ENCODE data around the gene TANGO2.

TANGO2 gene

DNA sequence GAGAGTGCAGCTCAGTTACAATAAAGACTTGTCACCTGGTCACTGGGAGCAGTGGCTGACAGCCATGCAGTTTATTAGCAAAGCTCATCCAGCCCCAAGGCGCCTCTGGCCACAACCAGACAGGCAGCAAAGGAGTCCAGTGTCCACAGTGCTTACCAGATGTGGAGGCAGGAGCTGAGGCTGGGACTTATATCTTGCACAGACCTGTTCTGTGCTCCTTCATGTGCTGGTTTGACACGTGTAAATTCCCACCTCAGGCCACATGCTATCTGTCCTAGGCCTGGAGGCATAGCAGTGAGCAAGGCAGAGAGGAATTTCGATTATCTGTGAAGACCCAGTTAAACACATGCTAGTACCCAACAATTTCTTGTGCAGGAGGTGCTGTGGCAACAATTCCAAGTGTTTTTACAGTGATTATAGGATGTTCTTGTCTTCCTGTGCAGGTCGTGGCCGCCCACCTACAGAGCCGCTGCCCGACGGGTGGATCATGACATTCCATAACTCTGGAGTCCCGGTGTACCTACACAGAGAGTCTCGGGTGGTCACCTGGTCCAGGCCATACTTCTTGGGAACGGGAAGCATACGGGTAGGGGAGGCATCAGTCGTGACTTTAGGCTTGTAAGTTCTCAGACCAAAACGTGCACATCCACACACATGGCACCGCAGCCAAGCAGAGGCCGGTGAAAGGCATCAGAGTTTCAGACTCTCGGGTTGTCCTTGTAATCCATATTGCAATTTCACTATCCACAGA, 68.5 kb downstream of the TANGO2 start:
- no peak for TF ChIP-seq POLR2A (IDR thresholded peaks at IDR 0.05; ENCODE audit: extremely low read depth, insufficient read length)
- TF ChIP-seq, protein P1, sequence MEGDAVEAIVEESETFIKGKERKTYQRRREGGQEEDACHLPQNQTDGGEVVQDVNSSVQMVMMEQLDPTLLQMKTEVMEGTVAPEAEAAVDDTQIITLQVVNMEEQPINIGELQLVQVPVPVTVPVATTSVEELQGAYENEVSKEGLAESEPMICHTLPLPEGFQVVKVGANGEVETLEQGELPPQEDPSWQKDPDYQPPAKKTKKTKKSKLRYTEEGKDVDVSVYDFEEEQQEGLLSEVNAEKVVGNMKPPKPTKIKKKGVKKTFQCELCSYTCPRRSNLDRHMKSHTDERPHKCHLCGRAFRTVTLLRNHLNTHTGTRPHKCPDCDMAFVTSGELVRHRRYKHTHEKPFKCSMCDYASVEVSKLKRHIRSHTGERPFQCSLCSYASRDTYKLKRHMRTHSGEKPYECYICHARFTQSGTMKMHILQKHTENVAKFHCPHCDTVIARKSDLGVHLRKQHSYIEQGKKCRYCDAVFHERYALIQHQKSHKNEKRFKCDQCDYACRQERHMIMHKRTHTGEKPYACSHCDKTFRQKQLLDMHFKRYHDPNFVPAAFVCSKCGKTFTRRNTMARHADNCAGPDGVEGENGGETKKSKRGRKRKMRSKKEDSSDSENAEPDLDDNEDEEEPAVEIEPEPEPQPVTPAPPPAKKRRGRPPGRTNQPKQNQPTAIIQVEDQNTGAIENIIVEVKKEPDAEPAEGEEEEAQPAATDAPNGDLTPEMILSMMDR (IDR thresholded peaks at IDR 0.05; ENCODE audit: low read depth, low read length) = no peak
- TF ChIP-seq, protein P2, sequence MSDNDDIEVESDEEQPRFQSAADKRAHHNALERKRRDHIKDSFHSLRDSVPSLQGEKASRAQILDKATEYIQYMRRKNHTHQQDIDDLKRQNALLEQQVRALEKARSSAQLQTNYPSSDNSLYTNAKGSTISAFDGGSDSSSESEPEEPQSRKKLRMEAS (IDR thresholded peaks at IDR 0.05; ENCODE audit: low read depth, low read length) = no peak
- no peak for TF ChIP-seq MYC (IDR thresholded peaks at IDR 0.05; ENCODE audit: low read depth, low read length)
- no peak for DNase-seq (ENCODE audit: low read depth)

GRCh38 chr22:20089977-20090729, 69.2 kb downstream of the TANGO2 start:
- TF ChIP-seq POLR2A (IDR thresholded peaks at IDR 0.05; ENCODE audit: extremely low read depth, insufficient read length) (no peak), MYC (IDR thresholded peaks at IDR 0.05; ENCODE audit: low read depth, low read length) (no peak)
- TF ChIP-seq, protein P1 (IDR thresholded peaks at IDR 0.05; ENCODE audit: low read depth, low read length) = no peak
- TF ChIP-seq, protein P2 (IDR thresholded peaks at IDR 0.05; ENCODE audit: low read depth, low read length) = no peak
- DNase-seq (ENCODE audit: low read depth) = no peak
- H3K4me3 ChIP-seq (ENCODE audit: low read depth, low read length) = no peak overlapping the region

More for the DNA sequence above, 68.5 kb downstream of the TANGO2 start:
- no peak overlapping the region for H3K4me3 ChIP-seq (ENCODE audit: low read depth, low read length)

DNA sequence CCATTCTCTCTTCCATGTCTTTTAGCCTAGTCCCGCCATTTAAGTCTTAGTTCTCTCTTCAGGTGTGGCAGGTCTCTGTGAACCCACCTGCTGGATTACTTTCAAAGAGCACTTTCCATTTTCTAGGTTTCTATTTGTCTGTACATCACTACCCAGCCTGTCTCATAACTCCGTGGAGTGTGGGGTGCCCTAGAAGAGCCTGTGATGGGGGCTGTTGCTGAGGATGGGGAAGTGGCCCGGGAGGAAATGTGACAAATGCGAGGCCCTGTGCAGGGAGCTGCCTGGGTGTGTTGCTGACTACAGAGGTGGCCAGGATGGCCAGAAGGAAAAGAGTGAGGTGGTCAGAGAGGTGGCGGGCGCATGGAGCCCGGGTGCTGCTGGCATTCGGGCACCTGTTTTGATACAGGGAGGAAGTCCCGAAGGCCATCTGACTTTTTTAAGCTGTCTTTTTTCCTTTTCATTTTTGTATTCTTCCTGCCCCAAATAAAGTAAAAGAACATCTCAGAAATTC, 69.9 kb downstream of the TANGO2 start:
- DNase-seq (ENCODE audit: low read depth) = no peak
- TF ChIP-seq MYC (IDR thresholded peaks at IDR 0.05; ENCODE audit: low read depth, low read length) (no peak), POLR2A (IDR thresholded peaks at IDR 0.05; ENCODE audit: extremely low read depth, insufficient read length) (no peak)
- TF ChIP-seq, protein P1 (IDR thresholded peaks at IDR 0.05; ENCODE audit: low read depth, low read length) = no peak
- H3K4me3 ChIP-seq (ENCODE audit: low read depth, low read length) = no peak overlapping the region

DNA sequence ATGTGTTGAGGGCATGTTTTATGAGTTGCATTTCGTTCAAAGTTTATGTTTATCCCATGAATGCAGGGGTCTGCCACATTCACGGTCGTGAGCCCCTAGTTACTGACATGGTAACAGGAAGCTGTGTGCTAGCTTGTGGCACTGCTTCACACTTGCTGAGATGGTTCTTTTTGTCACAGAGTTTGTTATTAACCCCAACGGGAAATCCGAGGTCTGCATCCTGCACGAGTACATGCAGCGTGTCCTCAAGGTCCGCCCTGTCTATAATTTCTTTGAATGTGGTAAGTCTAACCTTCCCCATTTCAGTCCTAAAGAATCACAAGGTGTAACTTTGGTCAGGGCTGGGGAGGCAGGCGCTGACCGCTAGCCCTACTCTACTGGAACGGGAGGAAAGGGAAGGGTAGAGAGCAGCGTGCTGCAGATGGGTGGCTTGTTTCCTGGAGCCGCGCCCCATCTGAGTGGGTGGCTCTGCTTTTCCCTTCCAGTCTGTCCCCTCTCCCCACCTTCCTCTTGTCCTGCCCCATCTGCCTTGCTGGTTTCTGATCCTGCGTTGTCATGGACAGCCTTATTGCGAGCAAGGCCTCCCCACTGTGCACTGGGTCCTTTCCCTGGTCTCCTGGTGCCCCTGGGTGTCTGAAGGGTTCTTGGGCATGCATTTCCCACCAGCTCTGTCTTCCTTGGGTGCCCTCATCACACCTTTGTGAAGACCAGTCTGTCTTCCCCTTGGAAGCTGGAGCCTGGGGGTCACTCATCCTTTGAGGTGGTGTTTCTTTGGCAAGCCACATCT, 71.0 kb downstream of the TANGO2 start:
- H3K4me3 ChIP-seq (ENCODE audit: low read depth, low read length) = no peak overlapping the region
- TF ChIP-seq MYC (IDR thresholded peaks at IDR 0.05; ENCODE audit: low read depth, low read length) (no peak), POLR2A (IDR thresholded peaks at IDR 0.05; ENCODE audit: extremely low read depth, insufficient read length) (no peak)
- TF ChIP-seq, protein P1 (IDR thresholded peaks at IDR 0.05; ENCODE audit: low read depth, low read length) = no peak
- TF ChIP-seq, protein P2 (IDR thresholded peaks at IDR 0.05; ENCODE audit: low read depth, low read length) = no peak
- DNase-seq (ENCODE audit: low read depth) = no peak

DNA sequence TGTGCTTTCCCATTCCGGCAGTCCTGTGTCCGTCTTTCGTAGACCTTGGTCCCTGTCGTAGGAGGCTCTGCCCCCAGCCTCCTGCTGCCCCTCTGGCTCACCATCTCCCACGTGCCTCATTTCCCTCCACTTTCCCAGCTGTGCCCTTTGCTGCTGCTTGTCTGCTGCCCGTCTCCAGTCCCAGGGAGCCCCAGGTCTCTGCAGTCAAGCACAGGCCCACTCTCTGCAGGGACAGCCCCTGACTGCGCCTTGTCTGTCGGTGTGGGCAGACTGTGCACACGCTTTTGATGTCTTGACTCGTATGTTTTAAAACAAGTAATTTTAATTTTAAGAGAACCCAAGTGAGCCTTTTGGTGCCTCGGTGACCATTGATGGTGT, 71.6 kb downstream of the TANGO2 start:
- no peak overlapping the region for H3K4me3 ChIP-seq (ENCODE audit: low read depth, low read length)
- TF ChIP-seq, protein P2 (IDR thresholded peaks at IDR 0.05; ENCODE audit: low read depth, low read length) = no peak
- TF ChIP-seq MYC (IDR thresholded peaks at IDR 0.05; ENCODE audit: low read depth, low read length) (no peak), POLR2A (IDR thresholded peaks at IDR 0.05; ENCODE audit: extremely low read depth, insufficient read length) (no peak)
- TF ChIP-seq, protein P1 (IDR thresholded peaks at IDR 0.05; ENCODE audit: low read depth, low read length) = no peak
- DNase-seq (ENCODE audit: low read depth) = no peak

All from NB4 (cell line).